Cardiac muscle cell (in vitro differentiated cells and primary cell): ENCODE data around the gene FAM184B. TPM values are rescaled to one million over a fixed set of nuclear protein-coding genes. Genes with fewer than 3 reads are reported as not detected.
A peak's percentile ranks its signal among the peaks of the same experiment; 100 is the strongest.

Source experiments
- DNase-seq, 2 donors: peaks; one replicate each; pipeline versions ENCODE4 v3.0.0 to v3.0.0-alpha.2; 2010 to 2017; ENCODE audit warnings: low read depth in 1 of 2, low spot score in 1 of 2
- H3K27ac ChIP-seq: fragments of 200-600 bp; sonication (generic); 2 replicates; pipeline ENCODE4 v1.5.1; 2016
- H3K27me3 ChIP-seq: fragments of 200-600 bp; sonication (generic); 2 replicates; pipeline ENCODE4 v1.6.0; 2016; ENCODE audit warnings: control low read depth
- H3K36me3 ChIP-seq: fragments of 200-600 bp; sonication (generic); 2 replicates; pipeline ENCODE4 v1.5.1; 2016; ENCODE audit warnings: control low read depth
- H3K4me1 ChIP-seq: fragments of 200-600 bp; sonication (generic); 2 replicates; pipeline ENCODE4 v1.8.1; 2017; ENCODE audit warnings: low read depth, mild to moderate bottlenecking, mixed run types
- H3K4me3 ChIP-seq: fragments of 200-600 bp; sonication (generic); 2 replicates; pipeline ENCODE4 v1.5.1; 2016; ENCODE audit warnings: mild to moderate bottlenecking
- H3K9me3 ChIP-seq: fragments of 200-600 bp; sonication (generic); 2 replicates; pipeline ENCODE4 v1.5.1; 2017; ENCODE audit warnings: low read depth, mild to moderate bottlenecking, control low read depth
- CTCF ChIP-seq: IDR thresholded peaks from 2 replicates; pipeline ENCODE4 v1.5.1; 2012; ENCODE audit warnings: low read depth, mild to moderate bottlenecking, low read length
- polyA plus RNA-seq: library from polyadenylated mRNA; unstranded; fragments of >200 nt; fragmentation: Nextera tagmentation; extraction: Ambion mirVana; gene quantifications from 2 replicates; pipeline ENCODE4 v1.2.1, GENCODE V29; 2016
- total RNA-seq: library from RNA; depleted of rRNA; stranded (reverse); fragments of >200 nt; gene quantifications from 2 replicates; pipeline ENCODE4 v1.2.3, GENCODE V29; 2016

FAM184B gene
- total and polyA plus RNA-seq, 2 experiments from 2014 or later: not detected

GRCh38 chr4:17726911-17727310 lies 54.5 kb downstream of the FAM184B start:
- TF ChIP-seq CTCF: no peak
- Histone ChIP-seq H3K36me3 (no peaks in the 10 kb centered on the region), H3K4me1 (no peaks in the 10 kb centered on the region), H3K27me3 (no peaks in the 10 kb centered on the region), H3K27ac (no peak overlapping the region), H3K4me3 (no peak overlapping the region), H3K9me3 (no peaks in the 10 kb centered on the region)
- no peak for DNase-seq

GRCh38 chr4:17723648-17724047 lies 57.8 kb downstream of the FAM184B start:
- H3K27ac ChIP-seq: no peak overlapping the region
- TF ChIP-seq CTCF: no peak
- no peak overlapping the region for H3K4me3 ChIP-seq
- peak in 1 of 2 donors; percentile 2 for DNase-seq
- no peaks in the 10 kb centered on the region for H3K36me3 ChIP-seq
- H3K9me3 ChIP-seq: no peaks in the 10 kb centered on the region
- no peaks in the 10 kb centered on the region for H3K27me3 ChIP-seq
- H3K4me1 ChIP-seq: no peaks in the 10 kb centered on the region

GRCh38 chr4:17722356-17722700 lies 59.1 kb downstream of the FAM184B start:
- Histone ChIP-seq H3K27me3 (no peaks in the 10 kb centered on the region), H3K9me3 (no peaks in the 10 kb centered on the region), H3K36me3 (no peaks in the 10 kb centered on the region), H3K4me3 (no peak overlapping the region), H3K4me1 (no peaks in the 10 kb centered on the region), H3K27ac (no peak overlapping the region)
- TF ChIP-seq CTCF: no peak
- DNase-seq: no peak

- no peaks in the 10 kb centered on the region for H3K27me3 ChIP-seq
- DNase-seq: peak in 1 of 2 donors; percentile 60
- H3K36me3 ChIP-seq: no peaks in the 10 kb centered on the region
- no peak overlapping the region for H3K27ac ChIP-seq
- no peaks in the 10 kb centered on the region for H3K4me1 ChIP-seq
- H3K9me3 ChIP-seq: no peaks in the 10 kb centered on the region
- H3K4me3 ChIP-seq: no peak overlapping the region
- TF ChIP-seq CTCF: no peak
These were observed 59.7 kb downstream of the FAM184B start for GRCh38 chr4:17721496-17722355.

- H3K4me1 ChIP-seq: no peaks in the 10 kb centered on the region
- H3K9me3 ChIP-seq: no peaks in the 10 kb centered on the region
- no peak overlapping the region for H3K4me3 ChIP-seq
- no peak overlapping the region for H3K27ac ChIP-seq
- no peak for DNase-seq
- no peaks in the 10 kb centered on the region for H3K36me3 ChIP-seq
- TF ChIP-seq CTCF: no peak
- no peaks in the 10 kb centered on the region for H3K27me3 ChIP-seq
These were observed 62.3 kb downstream of the FAM184B start for GRCh38 chr4:17719106-17719505.
